ENCODE measurements around the gene GCK.
"Not testable (repeated sequence)": the region's sequence is repeated elsewhere in the genome, so short reads cannot be mapped to it uniquely, and the experiment has no call there.

Gene GCK

DNA sequence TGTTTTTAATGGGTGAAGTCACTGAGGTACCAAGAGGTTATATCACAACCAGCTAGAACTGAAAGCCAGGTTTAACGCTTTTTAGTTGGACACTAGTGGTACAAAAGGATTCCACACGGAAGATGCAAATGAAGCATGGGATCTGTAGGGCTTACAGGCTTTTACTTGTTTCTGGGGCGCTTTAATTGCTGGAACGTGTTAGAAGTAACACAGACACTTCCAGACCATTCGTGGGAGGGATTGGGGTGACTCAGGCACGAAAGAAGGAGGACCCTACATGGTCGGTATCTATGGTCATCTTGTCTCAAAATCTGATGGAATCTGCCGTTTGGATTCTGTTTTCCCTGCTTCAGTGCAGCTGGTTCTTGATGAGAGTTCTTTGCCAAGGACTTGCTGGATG lies 12.6 kb upstream of the GCK start:
- no peak for DNase-seq (ENCODE audit: low spot score)

DNA sequence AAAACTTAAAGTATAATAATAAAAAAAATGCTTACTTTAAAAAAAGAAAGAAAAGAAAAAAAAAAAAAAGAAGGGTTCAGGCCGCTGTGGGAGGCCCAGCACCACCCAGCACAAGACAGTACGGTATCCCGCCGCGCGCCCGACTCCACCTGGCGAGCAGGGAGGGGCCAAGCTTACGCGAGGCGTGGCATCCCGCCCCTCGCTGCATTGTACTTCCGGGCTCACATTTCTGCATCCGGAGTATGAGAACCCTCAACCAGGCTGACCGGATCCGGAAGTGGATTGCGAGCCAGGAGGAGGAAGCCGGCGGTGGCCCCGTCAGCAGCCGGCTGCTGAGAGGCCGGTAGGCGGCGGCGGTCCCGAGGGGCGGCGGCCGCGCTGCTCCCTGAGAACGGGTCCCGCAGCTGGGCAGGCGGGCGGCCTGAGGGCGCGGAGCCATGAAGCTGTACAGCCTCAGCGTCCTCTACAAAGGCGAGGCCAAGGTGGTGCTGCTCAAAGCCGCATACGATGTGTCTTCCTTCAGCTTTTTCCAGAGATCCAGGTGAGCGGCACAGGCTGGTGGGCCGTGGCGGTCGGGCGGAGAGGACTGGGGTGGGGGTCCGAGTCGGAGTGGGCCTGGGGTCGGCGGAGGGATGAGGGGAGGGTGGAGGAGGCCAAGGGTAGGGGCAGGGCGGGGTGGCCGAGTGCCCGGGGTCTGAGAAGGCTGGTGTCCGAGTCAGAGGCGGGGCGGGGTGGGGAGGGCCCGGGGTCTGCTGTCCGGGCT lies 11.6 kb upstream of the GCK start, which contains the start of gene YKT6:
Gene YKT6 (plus strand): TSS at position 280 of the 763 bp plus-strand sequence. CDS start 158 bp downstream, at position 438.
- peak; percentile 100 for DNase-seq (ENCODE audit: low spot score)

DNA sequence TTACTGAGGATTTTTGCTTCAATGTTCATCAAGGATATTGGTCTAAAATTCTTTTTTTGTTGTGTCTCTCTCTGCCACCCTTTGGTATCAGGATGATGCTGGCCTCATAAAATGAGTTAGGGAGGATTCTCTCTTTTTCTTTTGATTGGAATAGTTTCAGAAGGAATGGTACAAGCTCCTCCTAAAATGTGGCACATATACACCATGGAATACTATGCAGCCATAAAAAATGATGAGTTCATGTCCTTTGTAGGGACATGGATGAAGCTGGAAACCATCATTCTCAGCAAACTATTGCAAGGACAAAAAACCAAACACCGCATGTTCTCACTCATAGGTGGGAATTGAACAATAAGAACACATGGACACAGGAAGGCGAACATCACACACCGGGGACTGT lies 10.9 kb upstream of the GCK start:
- DNase-seq (ENCODE audit: low spot score): not testable (repeated sequence)

DNA sequence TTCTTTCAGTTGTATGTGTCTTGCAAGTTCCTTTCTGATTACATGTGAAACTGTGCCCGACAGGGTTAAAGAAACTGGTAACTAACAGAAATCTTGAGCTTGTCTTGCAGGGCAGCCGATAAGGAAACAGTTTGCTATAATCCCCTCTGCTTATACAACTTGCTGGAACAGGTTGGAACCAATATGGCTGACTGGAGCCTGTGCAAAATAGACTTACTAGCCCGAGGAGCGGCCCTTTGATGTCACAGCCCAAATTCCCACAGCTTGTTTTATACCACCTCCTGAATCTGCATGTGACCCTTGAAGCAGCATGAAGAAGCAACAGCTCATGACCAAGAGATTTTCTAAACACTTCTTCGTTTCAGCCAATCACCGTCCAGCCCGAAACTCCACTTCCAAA lies 8.2 kb upstream of the GCK start:
- no peak for DNase-seq (ENCODE audit: low spot score)

DNA sequence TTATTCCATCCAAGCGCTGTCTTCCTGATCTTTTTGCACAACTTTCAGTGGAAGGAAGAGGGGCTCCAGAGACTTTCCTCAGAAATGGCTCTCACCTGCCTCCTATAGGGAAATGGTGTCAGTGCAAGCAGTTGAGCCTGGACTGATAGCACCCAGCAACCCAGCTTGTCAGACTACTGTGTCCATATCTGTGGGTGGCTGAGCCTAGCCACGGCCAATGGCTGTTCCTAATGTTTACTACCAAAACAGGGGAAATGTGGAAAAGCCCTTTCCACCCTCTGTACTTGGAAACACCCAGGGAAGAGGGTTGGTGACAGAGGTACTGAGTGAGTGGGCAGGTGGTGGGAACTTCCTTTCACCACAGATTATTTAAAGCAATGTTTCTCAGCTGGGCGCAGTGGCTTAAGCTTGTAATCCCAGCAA lies 7.2 kb upstream of the GCK start:
- DNase-seq (ENCODE audit: low spot score): peak; percentile 26

DNA sequence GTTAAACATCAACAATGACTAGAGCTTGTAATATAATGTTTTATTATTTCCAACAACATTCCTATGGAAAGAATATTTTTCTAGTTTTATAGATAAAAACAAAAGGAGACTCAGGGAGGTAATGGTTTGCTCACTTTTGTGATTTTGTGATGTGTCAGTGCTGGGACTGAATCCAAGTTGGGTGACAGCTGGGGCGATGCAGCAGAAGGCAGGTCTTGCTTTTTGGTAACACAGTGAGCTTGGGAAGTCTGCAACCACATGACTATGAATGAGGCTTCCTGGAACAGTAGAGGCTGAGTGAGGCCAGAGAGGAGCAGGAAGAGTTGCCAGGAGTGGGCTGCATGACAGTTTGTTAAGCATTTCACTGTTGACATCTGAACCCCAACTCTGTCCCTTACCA lies 6.7 kb upstream of the GCK start:
- no peak for DNase-seq (ENCODE audit: low spot score)

DNA sequence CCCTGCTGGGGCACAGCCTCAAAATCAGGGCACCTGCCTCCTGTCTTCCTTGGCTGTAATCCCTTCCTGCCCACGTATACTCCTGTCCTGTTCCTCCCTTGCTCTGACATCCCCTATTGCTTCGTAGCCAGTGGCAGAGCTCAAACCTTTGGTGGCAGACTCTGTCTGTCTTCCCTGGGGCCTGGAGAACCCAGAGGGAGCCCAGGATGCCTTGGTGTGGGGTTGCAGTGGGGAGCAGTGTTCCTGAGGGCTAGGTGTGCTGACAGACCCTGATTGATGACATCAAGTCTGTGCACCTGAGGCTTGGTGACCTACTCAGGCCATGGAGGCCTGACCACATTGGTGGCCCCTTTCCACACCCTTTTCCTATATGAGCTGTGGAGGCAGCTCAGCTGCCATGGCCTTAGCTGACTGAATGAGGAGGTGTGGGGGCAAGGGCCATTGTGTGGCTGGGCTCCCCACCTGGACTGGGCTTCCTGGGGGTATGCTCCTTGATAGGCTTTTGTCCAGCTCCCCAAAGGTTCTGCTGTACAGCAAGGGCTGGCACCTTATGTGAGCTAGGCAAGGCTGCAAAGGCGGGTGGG lies 5.4 kb upstream of the GCK start:
- no peak for DNase-seq (ENCODE audit: low spot score)

DNA sequence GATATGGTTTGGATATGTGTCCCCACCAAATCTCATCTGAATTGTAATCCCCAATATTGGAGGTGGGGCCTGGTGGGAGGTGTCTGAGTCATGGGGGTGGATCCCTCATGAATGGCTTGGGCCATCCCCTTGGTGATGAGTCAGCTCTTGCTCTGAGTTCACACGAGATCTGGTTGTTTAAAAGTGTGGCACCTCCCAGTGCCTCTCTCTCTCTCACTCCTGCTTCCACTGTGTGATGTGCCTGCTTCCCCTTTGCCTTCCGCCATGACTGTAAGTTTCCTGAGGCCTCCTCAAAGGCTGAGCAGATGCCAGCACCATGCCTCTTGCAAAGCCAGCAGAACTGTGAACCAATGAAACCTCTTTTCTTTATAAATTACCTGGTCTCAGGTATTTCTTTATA lies 4.8 kb upstream of the GCK start:
- no peak for DNase-seq (ENCODE audit: low spot score)

DNA sequence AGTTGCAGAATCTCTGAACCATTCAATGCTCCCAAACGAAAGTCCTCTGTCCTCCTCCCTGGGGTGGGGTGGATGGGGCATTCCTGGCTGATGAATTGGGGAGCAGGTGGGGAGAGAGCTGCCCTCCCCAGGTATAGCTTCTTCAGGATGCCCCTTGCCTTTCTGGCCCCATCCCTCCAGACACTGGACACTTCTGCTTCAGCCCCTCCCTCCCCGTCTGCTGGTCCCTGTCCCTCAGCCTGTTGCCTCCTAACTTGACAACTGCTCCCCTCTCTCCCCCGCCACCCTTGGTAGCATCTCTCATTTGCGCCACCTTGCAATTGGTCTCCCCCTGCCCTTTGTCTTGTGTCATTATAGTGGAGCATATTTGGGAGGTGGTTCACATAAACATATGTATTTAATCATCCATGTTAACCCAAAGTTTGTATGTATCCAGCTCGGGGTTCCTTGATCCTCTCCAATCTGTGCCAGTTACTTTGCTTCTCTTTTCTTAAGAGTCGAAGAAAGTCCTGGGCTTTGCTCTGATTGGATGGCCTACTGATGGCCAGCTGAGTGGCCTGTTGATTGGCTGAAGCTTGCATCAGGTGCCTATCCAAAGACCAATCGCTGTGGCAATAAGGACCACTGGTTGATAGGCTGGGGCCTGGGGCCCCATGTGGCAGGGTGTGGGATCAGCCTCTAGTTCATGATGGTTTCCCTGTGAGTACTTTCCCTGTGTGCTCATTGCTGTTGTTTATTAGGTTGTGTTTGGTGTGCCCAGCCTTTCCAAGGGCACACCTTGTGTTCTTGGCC lies 4.0 kb upstream of the GCK start:
- DNase-seq (ENCODE audit: low spot score): no peak

DNA sequence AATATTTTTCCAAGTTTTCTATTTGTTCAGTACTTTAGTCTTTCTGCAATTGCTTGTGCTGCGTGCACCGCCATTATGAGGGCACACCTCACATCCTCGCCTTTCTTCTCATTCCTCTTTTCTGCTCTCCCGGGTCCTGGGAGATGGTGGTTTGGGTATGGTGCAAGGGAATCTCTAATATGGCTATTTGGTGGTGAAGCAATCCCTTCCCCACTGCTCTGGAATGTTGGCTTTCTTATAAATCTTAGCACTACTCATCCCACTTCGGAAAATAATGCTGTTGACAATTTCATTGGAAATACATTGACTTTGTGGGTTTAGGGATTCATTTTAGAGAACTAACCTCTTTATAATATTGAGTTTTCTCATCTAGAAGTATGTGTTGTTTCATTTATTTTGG lies 1.9 kb upstream of the GCK start:
- no peak for DNase-seq (ENCODE audit: low spot score)

DNA sequence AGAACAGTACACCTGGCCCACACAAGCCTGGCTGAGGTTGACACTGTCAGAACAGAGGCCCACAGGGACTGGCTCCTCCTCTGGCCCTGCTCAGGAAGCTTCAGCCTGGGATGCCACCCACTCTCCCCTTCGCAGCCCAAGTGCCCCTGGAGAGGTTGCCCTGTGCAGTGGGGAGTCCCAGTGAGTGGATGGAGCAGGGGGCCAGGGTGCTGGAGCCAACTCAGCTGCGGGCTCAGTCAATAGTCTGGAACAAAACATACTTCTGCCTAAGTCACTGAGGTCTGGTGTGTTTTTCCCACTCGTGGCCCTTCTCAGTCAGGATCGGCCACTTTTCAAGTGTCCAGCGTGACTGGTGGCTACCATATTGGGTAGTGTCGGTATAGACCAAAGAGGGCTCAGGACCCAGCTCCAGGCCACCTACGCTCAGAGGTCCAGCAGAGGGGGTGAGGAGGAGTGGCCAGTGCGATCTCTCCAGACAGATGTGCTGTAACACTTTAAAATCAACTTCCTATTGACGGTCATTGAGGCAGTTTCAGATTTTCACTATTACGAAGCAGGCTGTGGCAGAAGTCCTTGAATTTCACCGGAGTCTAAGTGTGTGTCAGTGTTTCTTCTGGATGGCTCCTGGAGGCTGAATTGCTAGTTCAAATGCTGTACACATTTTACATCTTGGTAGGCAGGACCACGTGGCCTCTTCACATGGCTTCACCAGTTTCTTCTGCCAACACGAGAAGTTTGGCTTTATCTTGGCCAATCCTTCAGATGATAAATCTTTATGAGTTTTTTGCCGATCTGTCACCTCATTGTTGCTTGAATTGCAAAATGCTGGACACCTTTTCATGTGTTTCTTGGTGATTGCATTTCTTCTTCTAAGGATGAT lies 994 bp upstream of the GCK start:
- DNase-seq (ENCODE audit: low spot score): no peak

DNA sequence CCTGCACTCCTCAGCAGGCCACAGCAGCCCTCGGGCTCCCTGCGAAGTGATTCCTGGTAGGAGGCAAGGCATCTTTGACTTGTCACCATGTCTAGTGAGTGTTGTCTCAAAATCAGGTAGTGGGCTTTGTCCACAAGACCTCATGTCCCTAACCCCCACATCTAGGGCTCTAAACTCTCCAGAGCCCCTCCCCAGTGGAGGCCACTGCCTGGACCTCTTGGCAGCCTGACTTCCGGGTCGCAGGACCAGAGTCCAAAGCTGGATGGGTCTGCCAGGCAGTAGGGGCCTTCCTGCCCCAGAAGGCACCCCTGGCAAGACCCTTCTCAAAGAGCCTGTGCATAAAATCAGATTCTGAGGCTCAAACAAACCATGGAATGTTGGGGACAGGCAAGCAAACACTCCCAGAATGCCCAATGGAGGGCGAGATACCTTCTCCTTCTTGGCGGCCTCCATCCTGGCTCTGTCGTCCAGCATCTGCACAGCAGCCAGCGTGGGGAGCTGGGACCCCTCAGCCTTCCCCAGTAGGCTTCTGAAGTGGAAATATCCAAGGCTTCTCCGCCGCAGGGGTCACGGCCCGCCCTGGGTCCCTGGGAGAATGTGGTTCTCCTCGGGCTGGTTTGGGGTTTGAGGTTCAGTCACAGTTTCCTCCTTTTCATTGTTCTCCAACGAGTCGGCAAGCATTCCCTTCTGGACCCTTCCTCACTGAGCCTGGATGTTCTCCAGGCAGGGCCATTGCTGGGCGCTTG lies 586 bp downstream of the GCK start:
- no peak for DNase-seq (ENCODE audit: low spot score)

DNA sequence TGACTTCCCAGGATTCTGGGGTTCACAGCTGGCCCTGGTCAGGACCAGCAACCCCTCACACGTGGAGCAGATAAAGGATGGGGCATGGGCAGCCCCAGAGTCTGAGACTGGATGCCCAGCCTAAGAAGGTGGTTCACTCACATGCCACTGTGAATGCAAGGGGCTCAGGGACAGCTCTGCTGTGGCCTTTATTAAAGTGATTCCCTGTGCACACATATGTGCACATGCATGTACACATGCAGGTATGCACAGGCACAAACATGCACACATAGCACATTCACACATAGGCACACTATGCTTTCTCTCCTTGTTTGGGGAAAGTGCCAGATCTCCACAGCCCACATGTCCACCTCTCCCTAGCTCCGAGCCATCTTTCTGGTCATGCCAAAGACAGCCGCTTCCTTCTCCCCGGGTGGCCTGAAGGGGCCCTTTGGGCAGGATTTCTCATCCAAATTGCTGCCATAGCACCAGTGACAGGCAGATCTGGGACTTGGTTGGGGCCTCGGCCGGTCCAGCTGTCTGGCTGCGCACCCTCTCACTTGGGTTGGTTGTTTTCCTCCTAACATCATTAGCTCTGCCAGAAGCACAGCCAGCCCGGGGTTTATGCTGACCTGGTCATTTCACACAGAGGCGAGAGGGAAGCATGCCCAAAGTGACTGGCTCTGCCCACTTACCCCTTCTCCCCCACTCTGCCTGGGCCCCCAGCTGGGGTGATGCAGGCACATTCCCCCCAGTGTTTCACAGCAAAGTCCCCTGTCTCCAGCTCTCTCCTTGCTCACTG lies 1.4 kb downstream of the GCK start:
- DNase-seq (ENCODE audit: low spot score): no peak

DNA sequence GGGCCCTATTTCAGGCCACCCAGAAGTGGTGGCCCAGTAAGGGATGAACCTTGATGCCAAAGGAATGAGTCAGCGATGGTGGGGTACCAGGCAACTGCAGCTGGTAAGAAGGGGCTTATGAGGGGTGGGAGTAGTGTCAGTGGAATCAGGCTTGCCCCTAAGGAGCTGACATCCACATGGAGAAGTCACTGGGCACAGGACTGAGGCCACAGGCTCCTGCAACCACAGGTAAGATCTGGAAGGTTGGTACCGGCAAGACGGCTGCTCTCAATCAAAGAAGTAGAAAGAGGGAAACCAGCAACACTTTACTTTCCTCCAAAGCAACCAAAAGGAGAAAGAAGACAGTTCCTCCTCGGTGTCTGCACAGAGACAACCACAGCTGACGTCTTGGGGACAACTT lies 2.5 kb downstream of the GCK start:
- DNase-seq (ENCODE audit: low spot score): no peak

DNA sequence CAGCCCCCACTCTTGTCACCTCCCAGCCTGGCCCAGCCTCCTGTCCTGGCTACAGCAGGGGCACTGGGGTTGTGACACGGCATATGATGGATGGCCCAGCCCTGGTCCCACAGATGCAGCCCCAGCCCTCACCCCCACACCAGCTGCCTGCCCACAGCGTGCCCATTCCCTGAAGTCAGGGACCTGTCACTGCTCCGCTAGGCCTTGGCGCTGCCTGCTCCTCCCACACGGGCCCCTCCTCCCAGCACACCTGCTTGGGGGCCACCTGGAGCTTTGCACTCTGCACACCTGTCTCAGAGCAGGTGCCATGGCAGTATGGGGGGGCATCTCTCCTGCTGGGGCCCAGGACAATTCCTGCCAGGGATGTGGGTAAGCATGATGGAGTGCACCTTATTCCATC lies 3.5 kb downstream of the GCK start:
- no peak for DNase-seq (ENCODE audit: low spot score)

DNA sequence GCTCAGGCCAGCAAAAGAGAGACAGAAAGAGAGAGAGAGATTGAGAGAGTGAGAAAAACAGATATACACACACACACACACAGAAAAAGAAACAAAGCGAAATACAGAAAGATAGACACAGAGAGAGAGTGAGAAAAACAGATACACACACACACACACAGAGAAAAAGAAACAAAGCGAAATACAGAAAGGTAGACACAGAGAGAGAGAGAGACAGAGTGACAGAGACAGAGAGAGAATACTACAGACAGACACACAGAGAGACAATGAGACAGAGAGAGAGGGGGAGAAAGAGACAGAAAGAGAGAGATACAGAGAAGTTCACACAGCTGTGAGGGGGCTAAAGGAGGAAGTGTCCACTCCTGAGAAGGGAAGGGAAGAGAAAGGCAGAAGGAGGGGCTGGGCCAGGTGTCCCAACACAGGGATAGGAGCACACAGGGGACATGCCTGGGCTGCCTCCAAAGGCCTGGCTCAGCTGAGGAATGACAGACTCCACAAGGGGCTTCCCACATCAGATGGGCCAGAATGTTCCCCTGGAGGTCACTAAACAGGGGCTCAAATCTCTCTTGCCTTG lies 4.3 kb downstream of the GCK start:
- DNase-seq (ENCODE audit: low spot score): no peak

DNA sequence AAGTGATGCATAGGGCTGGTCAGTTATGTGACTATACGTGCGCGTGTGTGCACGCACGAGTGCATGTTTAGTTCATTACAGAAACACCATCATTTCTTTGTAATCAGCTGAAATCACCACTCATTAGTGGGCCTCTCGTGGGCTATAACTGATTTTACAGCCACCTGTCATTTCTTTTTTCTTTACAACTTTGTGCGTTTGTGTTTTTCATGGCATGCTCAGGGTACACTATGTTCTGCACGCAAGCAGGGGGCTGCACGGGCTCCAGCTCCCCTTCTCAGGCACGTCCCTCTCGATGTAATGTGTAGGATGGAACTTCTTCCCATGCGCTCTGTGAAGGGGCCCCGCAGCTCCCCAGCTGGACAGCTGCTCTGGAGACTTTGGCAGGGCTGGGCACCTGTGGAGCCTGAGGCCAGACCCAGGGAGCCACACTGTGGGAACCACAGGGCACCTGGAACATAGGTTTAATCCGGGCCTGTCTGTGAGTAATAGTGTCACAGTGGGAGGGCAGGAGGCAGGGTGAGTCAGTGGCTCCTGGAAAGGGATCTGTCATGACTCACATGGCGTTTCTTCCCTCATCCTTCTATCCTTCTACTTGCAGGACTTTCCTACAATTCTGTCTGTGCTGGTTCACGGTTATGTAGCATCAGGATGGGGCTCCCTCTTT lies 4.9 kb downstream of the GCK start:
- peak; percentile 86 for DNase-seq (ENCODE audit: low spot score)

DNA sequence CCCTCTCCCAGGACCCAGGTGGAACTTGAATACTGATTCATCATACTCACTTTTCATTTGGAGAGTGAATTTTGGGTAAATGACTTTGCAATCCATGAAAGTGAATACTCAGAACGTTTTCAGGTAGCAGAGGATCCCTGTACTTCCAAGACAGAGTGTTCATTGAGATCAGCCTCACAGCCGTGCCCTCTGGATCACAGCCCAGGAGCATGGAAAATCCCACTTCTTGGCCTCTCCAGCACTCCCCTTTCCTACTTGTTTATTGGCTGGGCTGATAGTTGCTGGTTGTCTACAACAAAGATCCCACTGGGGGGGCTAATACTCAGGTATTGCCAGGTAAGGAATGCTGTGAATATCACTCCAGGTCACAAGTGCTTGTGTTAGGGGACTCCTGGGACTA lies 5.9 kb downstream of the GCK start:
- no peak for DNase-seq (ENCODE audit: low spot score)

DNA sequence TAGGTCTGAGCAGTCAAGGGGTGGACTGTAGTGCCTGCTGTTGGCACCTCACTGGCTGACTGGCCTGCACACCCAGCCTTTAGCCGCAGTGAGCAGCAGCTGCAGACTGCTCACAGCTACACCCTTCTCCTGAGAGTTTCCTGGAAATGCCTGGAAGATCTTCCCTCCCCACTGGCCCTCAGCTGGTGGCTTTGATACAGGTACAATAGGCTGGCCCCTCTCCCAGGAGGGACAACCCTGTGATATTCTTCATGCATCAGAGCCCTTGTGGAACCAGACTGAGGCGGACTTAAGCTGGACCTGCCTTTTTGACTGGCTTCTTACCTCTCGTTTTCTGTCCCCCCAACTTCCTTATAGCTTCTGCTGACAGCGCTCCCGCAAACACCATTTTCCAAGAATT lies 6.4 kb downstream of the GCK start:
- no peak for DNase-seq (ENCODE audit: low spot score)

DNA sequence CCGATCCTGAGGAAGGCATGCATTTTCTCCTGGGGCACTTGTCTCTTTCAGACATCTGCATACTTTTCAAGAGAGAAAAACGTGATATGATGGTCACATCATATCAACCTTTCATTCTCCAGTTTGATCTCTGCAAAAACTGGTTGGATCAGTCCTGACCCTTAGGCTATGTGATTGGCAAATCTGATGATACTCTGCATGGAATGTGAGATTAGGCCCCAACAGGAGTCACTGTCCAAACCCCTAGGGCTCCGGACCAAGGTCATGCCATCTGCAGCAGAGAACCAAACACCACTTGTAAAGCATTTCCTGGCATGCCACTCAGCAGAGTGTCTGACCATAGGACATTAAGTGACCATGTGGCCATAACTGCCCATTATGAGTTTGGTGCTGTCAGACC lies 8.6 kb downstream of the GCK start:
- DNase-seq (ENCODE audit: low spot score): no peak
